Hematopoietic multipotent progenitor cell treated with erythropoietin and hydrocortisone succinate and interleukin-3 and kit ligand, for 4 days (in vitro differentiated cells): ENCODE results near the gene HAP1.
"Not testable (repeated sequence)": the region's sequence is repeated elsewhere in the genome, so short reads cannot be mapped to it uniquely, and the experiment has no call there.

Experiments
- DNase-seq: peaks from one replicate; pipeline ENCODE4 v3.0.0-alpha.2; 2015

Gene HAP1

GRCh38 chr17:41688641-41689496 is 45.6 kb downstream of the HAP1 start, which contains the start of gene EIF1:
Gene EIF1, plus strand, starts transcription at chr17:41688885. Its CDS starts 154 bp downstream, at chr17:41689039.
- DNase-seq = peak; percentile 100

GRCh38 chr17:41687828-41688640 is 46.4 kb downstream of the HAP1 start:
- peak; percentile 87 for DNase-seq

- DNase-seq = no peak
Observed at GRCh38 chr17:41686281-41686680, 48.2 kb downstream of the HAP1 start.

GRCh38 chr17:41685753-41686152 is 48.7 kb downstream of the HAP1 start:
- not testable (repeated sequence) for DNase-seq

- no peak for DNase-seq
Observed at GRCh38 chr17:41684035-41684434, 50.4 kb downstream of the HAP1 start.

- no peak for DNase-seq
Observed at GRCh38 chr17:41683441-41684007, 50.9 kb downstream of the HAP1 start.

GRCh38 chr17:41682631-41683030 is 51.8 kb downstream of the HAP1 start:
- no peak for DNase-seq

GRCh38 chr17:41681776-41682175 is 52.7 kb downstream of the HAP1 start:
- DNase-seq = no peak

- DNase-seq = no peak
Observed at GRCh38 chr17:41680426-41681040, 53.9 kb downstream of the HAP1 start.

- DNase-seq = no peak
Observed at GRCh38 chr17:41679740-41680425, 54.6 kb downstream of the HAP1 start.

GRCh38 chr17:41678907-41679739 is 55.3 kb downstream of the HAP1 start:
- DNase-seq = peak; percentile 97

- peak; percentile 58 for DNase-seq
Observed at GRCh38 chr17:41678411-41678906, 56.0 kb downstream of the HAP1 start.

- no peak for DNase-seq
Observed at GRCh38 chr17:41676058-41676419, 58.4 kb downstream of the HAP1 start.

GRCh38 chr17:41675157-41676057 is 59.0 kb downstream of the HAP1 start:
- not testable (repeated sequence) for DNase-seq
